Brain microvascular endothelial cell (primary cell): ENCODE measurements around the gene CD48.

Source experiments
- DNase-seq: peaks from one replicate; pipeline ENCODE4 v3.0.0-alpha.2; 2020
- H3K27ac ChIP-seq: fragments of 250-450 bp; sonication (Bioruptor Pico); 2 replicates; pipeline ENCODE4 v1.5.1; 2020; ENCODE audit warnings: mild to moderate bottlenecking, moderate library complexity
- H3K27me3 ChIP-seq: fragments of 250-450 bp; sonication (Bioruptor Pico); replicated peaks from 2 replicates; pipeline ENCODE4 v1.5.1; 2020; ENCODE audit warnings: mild to moderate bottlenecking
- H3K36me3 ChIP-seq: fragments of 250-450 bp; sonication (Bioruptor Pico); replicated peaks from 2 replicates; pipeline ENCODE4 v1.5.1; 2020; ENCODE audit warnings: mild to moderate bottlenecking
- H3K4me3 ChIP-seq: 2 replicates; pipeline ENCODE4 v1.5.1; 2011; ENCODE audit warnings: low read depth, mild to moderate bottlenecking, control low read depth, low read length, moderate library complexity
- in situ Hi-C: cut with HindIII; loops from 2 replicates; pipeline ENCODE4 v1.10.0; 2017; ENCODE audit warnings: low sequenced_read_pairs, low pct_ligation_motif_present
- TF ChIP-seq, protein P1 (sequence below): IDR thresholded peaks from 2 replicates; pipeline ENCODE4 v1.5.1; 2011; ENCODE audit warnings: low read depth, mild to moderate bottlenecking, moderate library complexity, low read length, control low read depth, inconsistent platforms; ENCODE audit errors: missing control alignments

CD48 gene

DNA sequence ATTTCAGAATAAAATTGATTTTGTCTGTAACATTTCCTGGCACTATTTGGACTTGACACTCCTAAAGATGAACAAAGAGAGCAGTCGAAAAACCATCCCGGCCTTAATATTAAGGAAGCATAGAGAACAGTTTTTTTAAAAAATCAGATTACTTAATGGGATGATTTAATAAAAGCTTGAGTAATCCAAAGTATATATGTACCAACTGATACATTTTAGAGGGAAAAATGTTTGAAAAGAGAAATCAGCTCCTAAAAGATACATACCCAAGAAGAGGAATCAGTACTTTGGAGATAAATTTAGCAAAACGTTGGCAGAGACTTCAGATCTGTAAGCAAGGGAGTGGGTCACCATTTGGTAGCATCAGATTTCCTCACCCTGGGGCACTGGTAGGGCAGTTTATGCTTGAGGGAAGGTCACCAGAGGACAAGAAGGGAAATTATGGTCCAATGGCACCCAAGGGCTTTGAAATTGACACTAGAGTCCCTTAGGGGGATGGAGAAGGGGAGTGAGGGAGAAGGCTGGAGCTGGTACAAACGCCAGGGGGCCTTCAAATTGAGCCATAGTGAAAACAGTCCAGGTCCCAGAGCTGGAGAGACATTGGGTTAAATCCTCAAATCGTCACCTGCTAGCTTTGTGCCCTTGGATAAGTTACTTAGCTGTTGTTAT lies 33.4 kb upstream of the CD48 start:
- DNase-seq = no peak
- Histone ChIP-seq H3K4me3 (no peak overlapping the region), H3K27me3 (no peaks in the 10 kb centered on the region), H3K36me3 (no peaks in the 10 kb centered on the region), H3K27ac (no peak overlapping the region)
- in situ Hi-C loops = no loop called here
- TF ChIP-seq, protein P1, sequence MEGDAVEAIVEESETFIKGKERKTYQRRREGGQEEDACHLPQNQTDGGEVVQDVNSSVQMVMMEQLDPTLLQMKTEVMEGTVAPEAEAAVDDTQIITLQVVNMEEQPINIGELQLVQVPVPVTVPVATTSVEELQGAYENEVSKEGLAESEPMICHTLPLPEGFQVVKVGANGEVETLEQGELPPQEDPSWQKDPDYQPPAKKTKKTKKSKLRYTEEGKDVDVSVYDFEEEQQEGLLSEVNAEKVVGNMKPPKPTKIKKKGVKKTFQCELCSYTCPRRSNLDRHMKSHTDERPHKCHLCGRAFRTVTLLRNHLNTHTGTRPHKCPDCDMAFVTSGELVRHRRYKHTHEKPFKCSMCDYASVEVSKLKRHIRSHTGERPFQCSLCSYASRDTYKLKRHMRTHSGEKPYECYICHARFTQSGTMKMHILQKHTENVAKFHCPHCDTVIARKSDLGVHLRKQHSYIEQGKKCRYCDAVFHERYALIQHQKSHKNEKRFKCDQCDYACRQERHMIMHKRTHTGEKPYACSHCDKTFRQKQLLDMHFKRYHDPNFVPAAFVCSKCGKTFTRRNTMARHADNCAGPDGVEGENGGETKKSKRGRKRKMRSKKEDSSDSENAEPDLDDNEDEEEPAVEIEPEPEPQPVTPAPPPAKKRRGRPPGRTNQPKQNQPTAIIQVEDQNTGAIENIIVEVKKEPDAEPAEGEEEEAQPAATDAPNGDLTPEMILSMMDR = no peak

DNA sequence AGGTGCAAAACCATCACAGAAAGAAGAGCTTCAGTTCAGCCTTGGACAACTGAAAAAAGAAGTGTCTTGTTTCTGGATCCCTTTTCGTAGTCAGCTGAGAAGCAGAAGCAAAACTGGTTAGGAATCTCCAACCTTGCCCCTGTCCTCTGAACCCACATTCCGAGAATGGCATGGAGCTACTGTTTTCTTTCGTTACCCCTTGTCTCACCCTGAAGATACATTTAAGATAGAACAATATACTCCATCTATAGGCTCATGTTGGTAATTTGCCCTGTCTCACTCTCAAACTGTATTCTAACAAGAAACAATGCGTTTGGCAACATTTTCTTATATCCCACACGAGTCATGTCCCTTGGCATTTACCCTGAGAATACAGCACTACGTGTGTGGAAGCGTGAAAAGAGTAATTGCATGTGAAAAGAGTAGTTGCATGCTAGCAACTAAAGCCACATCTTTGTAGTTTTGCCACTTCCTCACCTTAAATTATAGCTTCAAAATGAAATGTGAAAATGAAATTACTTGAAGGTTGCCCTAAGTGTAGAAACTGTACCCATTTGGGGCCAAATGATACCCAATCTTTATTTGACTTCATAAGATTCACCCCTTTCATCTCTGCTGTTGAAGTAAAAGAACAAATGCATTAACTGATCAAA lies 32.7 kb upstream of the CD48 start:
- Histone ChIP-seq H3K4me3 (no peak overlapping the region), H3K27me3 (no peaks in the 10 kb centered on the region), H3K27ac (no peak overlapping the region), H3K36me3 (no peaks in the 10 kb centered on the region)
- in situ Hi-C loops = no loop called here
- DNase-seq = no peak
- TF ChIP-seq, protein P1 = no peak

- H3K27ac ChIP-seq = no peak overlapping the region
- in situ Hi-C loops = no loop called here
- no peak overlapping the region for H3K4me3 ChIP-seq
- no peaks in the 10 kb centered on the region for H3K36me3 ChIP-seq
- DNase-seq = no peak
- H3K27me3 ChIP-seq = no peaks in the 10 kb centered on the region
- TF ChIP-seq, protein P1 = no peak
Observed at GRCh38 chr1:160743266-160743665, 31.6 kb upstream of the CD48 start.

GRCh38 chr1:160742428-160743127 lies 31.0 kb upstream of the CD48 start:
- H3K36me3 ChIP-seq = no peaks in the 10 kb centered on the region
- no peak overlapping the region for H3K4me3 ChIP-seq
- no peak overlapping the region for H3K27ac ChIP-seq
- in situ Hi-C loops = no loop called here
- TF ChIP-seq, protein P1 = no peak
- H3K27me3 ChIP-seq = no peaks in the 10 kb centered on the region
- no peak for DNase-seq

DNA sequence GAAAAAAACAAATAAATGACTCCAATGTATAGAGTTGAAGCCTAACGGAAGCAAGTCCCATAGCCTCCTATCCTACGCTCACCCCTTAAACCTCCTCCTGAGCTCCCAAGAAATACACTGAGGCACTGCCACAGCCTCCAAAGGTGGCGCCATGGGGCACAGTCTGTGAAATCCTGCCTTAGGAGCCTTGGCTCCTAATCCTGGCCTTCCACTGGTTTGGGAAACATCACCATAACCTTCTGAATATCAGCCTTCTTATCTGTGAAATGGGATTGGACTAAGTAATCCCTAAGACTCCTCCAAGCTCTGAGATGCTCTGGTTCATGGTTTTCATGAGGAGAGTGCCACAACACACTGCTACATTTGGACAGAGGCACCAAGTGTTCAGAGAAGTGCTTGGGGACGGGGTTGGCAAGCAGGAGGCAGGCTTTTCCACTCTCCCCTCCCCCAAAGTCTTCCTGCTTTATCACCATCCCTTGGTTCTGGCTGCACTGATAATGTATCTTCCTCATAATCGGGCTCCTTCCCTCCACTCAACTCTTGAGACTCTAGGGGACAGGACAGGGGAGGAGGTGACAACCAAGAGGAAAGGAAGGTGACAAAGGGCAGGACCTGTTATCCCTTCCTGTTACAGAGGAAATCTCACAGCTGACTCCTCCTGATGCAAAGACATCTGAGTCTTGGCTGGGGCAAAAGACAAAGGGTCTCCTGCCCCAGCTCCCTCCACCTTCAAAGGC lies 30.2 kb upstream of the CD48 start:
- Histone ChIP-seq H3K4me3 (no peak overlapping the region), H3K27ac (no peak overlapping the region), H3K27me3 (no peaks in the 10 kb centered on the region), H3K36me3 (no peaks in the 10 kb centered on the region)
- in situ Hi-C loops = no loop called here
- TF ChIP-seq, protein P1 = no peak
- no peak for DNase-seq
